ENCODE measurements around the gene ARHGEF7. TPM values are rescaled to one million over a fixed set of nuclear protein-coding genes. Genes with fewer than 3 reads are reported as not detected.

Gene ARHGEF7
- total RNA-seq, 3 donors from 2014 or later: 55.3 to 82.5 (median 62.6) TPM

DNA sequence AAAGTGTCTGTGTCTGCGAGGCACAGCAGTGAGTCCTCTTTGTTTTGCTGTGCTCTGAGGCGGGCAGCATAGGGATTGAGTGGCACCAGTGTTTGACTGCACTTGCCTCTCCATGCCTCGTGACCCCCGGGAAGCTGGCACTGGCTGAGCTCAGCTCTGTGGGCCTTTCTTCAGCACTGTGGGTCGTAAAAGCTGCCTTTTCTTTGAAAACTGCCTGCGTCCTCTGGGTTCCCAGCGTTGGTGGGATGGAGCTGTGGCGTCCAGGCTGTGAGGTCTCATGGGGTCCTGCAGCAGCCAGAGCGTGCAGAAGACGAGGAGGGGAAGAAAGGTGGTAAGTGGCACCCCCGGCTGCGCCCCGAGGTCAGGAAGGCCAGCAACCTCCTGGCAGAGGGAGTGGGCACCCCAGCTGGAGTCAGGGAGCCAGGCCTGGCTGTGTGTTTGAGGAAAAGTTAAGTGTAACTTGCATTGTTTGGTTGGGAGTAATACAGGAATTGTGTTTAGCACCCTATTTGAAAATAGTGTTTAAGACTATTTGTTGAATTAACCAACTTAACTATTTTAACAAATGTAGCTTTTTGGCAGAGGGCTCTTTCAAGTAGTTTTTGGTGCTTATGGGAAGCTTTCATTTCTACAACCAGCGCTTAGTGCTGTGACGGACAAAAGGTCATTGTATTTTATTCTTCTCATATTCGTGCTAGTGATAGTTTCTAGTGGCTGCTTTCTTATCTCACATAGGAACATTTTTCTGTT, 126.1 kb downstream of the ARHGEF7 start:
- TF ChIP-seq, protein P1, sequence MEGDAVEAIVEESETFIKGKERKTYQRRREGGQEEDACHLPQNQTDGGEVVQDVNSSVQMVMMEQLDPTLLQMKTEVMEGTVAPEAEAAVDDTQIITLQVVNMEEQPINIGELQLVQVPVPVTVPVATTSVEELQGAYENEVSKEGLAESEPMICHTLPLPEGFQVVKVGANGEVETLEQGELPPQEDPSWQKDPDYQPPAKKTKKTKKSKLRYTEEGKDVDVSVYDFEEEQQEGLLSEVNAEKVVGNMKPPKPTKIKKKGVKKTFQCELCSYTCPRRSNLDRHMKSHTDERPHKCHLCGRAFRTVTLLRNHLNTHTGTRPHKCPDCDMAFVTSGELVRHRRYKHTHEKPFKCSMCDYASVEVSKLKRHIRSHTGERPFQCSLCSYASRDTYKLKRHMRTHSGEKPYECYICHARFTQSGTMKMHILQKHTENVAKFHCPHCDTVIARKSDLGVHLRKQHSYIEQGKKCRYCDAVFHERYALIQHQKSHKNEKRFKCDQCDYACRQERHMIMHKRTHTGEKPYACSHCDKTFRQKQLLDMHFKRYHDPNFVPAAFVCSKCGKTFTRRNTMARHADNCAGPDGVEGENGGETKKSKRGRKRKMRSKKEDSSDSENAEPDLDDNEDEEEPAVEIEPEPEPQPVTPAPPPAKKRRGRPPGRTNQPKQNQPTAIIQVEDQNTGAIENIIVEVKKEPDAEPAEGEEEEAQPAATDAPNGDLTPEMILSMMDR (IDR thresholded peaks at IDR 0.05): no peak
- intact Hi-C loops (cut with DNase I, micrococcal nuclease): no loop called here
- no peaks in the 10 kb centered on the region for H3K4me1 ChIP-seq (ENCODE audit: low read depth)
- no peaks in the 10 kb centered on the region for H3K36me3 ChIP-seq (ENCODE audit: low read depth)
- ATAC-seq (no peak), DNase-seq (no peak)
- no peaks in the 10 kb centered on the region for H3K9me3 ChIP-seq
- H3K4me3 ChIP-seq: no peak overlapping the region

DNA sequence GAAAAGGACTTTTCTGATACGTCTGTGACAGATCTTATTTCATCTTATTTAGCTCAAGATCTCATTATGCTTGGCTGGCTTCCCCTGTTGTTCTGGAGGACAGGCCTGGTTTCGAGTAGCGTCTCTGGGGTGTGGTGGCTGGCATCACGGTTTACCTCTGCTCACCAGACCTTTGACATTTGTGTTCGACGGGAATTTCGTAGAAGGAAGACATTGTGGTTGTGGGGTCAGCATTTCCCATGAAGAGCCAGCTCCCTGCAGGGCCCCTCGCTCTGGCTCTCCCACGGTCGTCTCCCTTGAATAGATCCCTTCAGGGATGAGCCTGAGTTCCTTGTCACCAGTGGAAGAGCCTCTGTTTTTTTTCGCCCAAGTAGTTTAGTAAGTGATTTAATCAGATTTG, 126.8 kb downstream of the ARHGEF7 start:
- no peaks in the 10 kb centered on the region for H3K36me3 ChIP-seq (ENCODE audit: low read depth)
- ATAC-seq (no peak), DNase-seq (no peak)
- TF ChIP-seq, protein P1 (IDR thresholded peaks at IDR 0.05): no peak
- no peak overlapping the region for H3K4me3 ChIP-seq
- intact Hi-C loops (cut with DNase I, micrococcal nuclease): no loop called here
- H3K4me1 ChIP-seq (ENCODE audit: low read depth): no peaks in the 10 kb centered on the region
- no peaks in the 10 kb centered on the region for H3K9me3 ChIP-seq

DNA sequence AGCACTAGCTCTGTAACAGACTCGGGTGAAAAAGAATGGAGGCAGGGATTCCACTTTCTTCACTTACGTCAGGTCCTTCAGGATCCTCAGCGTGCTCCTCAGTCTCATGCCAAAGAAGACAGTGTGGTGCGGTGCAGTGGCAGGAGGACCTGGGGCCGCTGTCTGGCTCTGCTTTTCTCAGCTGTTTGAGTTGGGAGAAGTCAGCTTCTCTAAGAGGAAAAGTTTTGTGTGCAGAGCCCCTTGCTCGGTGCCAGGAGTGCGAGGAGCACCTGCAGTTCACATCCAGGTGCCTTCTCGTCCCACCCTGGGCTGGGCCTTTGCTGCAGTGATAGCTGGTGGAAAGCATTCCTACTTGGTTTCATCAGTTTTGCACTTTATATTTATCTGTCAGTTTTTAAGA, 127.5 kb downstream of the ARHGEF7 start:
- TF ChIP-seq, protein P1 (IDR thresholded peaks at IDR 0.05): no peak
- H3K4me3 ChIP-seq: no peak overlapping the region
- no peaks in the 10 kb centered on the region for H3K36me3 ChIP-seq (ENCODE audit: low read depth)
- H3K4me1 ChIP-seq (ENCODE audit: low read depth): no peaks in the 10 kb centered on the region
- ATAC-seq: no peak
- intact Hi-C loops (cut with DNase I, micrococcal nuclease): no loop called here
- no peaks in the 10 kb centered on the region for H3K9me3 ChIP-seq
- DNase-seq: no peak

DNA sequence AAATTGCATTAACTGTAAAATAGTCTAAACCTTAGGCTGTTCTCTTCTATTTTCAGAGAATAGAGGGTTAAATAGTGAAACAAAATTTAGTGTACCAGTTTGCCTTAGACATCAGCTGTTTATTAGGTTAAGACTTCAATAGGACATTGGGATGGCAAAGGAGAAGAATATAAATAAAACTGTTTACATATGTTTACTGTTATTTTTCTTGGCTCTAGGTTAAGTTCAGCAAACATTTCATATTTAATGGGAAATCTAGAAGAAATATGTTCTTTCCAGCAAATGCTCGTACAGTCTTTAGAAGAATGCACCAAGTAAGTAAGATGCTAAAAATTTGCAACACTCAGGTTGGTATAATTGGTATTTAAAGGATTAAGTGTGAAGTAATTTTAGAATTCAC, 128.9 kb downstream of the ARHGEF7 start:
- Histone ChIP-seq H3K4me3 (no peak overlapping the region), H3K4me1 (ENCODE audit: low read depth) (no peaks in the 10 kb centered on the region), H3K9me3 (no peaks in the 10 kb centered on the region), H3K36me3 (ENCODE audit: low read depth) (no peaks in the 10 kb centered on the region)
- DNase-seq (no peak), ATAC-seq (no peak)
- TF ChIP-seq, protein P1 (IDR thresholded peaks at IDR 0.05): no peak
- intact Hi-C loops (cut with DNase I, micrococcal nuclease): no loop called here

DNA sequence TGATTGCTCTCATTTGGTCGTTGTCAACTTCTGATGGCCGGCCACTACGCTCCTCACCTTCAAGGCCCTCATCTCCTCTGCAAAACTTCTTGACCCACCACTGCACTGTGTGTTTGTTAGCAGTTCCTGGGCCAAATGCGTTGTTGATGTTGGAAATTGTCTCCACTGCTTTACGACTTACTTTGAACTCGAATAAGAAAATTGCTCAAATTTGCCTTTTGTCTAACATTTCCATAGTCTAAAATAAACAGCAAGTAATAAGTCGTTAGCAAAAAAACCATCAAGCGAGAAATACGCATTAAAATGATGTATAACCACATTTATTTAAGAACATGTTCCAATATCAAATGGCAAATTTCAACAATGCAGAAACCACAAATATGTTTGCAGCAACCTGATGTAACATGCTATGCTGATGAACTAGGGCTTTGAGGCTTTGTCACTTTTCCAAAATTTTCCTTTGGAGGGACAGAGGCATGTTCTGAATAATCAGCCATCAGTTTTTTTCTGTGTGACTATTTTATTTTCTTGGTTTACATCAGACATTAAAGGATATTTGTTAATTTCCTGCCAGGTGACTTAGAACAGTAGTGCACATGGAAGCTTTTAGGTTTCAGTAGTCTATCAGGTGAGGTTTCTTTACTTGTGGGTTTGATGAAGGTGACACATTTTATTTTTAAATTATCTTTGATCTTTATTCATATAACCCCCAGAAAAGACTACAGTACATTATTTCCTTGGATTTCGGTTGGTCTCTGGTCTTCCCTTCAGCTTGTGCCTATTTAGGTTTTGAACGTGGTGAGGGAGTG, 130.7 kb downstream of the ARHGEF7 start:
- intact Hi-C loops (cut with DNase I, micrococcal nuclease): no loop called here
- no peaks in the 10 kb centered on the region for H3K9me3 ChIP-seq
- no peak for ATAC-seq
- H3K36me3 ChIP-seq (ENCODE audit: low read depth): no peaks in the 10 kb centered on the region
- DNase-seq: no peak
- TF ChIP-seq, protein P1 (IDR thresholded peaks at IDR 0.05): no peak
- H3K4me1 ChIP-seq (ENCODE audit: low read depth): no peaks in the 10 kb centered on the region
- no peak overlapping the region for H3K4me3 ChIP-seq

Measured in mucosa of descending colon (tissue), 3 donors.